ENCODE measurements around the gene MUC2.

The MUC2 gene

GRCh38 chr11:1036931-1037330, 37.7 kb upstream of the MUC2 start:
- no peak overlapping the region for H2AFZ ChIP-seq (ENCODE audit: low read length)
- no peak overlapping the region for H3K9ac ChIP-seq (ENCODE audit: low read depth, low read length, poor library complexity, severe bottlenecking)
- H3K9me2 ChIP-seq (replicated peaks; ENCODE audit: low read depth, low read length) = no peaks in the 10 kb centered on the region
- H4K20me1 ChIP-seq (ENCODE audit: insufficient read depth, low read length, poor library complexity, severe bottlenecking) = no peaks in the 10 kb centered on the region
- H3K27me3 ChIP-seq (ENCODE audit: insufficient read depth, low read length, poor library complexity, severe bottlenecking) = no peaks in the 10 kb centered on the region
- H3K4me2 ChIP-seq (ENCODE audit: low read depth, low read length, poor library complexity, severe bottlenecking) = no peak overlapping the region
- no peaks in the 10 kb centered on the region for H3F3A ChIP-seq (ENCODE audit: low read depth)
- no peaks in the 10 kb centered on the region for H3K36me3 ChIP-seq (ENCODE audit: insufficient read depth, low read length)
- H3K79me2 ChIP-seq (ENCODE audit: insufficient read depth, low read length) = no peaks in the 10 kb centered on the region
- no peaks in the 10 kb centered on the region for H3K4me1 ChIP-seq (ENCODE audit: insufficient read depth, low read length, poor library complexity, severe bottlenecking)
- no peaks in the 10 kb centered on the region for H3K9me3 ChIP-seq (ENCODE audit: insufficient read depth, low read depth, low read length)
- no peak for TF ChIP-seq EZH2phosphoT487 (IDR thresholded peaks at IDR 0.05; ENCODE audit: borderline replicate concordance)
- no peak for TF ChIP-seq CTCF (conservative IDR thresholded peaks at IDR 0.05; ENCODE audit: low read length)
- H3K4me3 ChIP-seq (ENCODE audit: low read length, poor library complexity, severe bottlenecking) = no peak overlapping the region

GRCh38 chr11:1037506-1038055, 37.1 kb upstream of the MUC2 start:
- no peaks in the 10 kb centered on the region for H3K36me3 ChIP-seq (ENCODE audit: insufficient read depth, low read length)
- no peak overlapping the region for H3K9ac ChIP-seq (ENCODE audit: low read depth, low read length, poor library complexity, severe bottlenecking)
- H3K79me2 ChIP-seq (ENCODE audit: insufficient read depth, low read length) = no peaks in the 10 kb centered on the region
- TF ChIP-seq EZH2phosphoT487 (IDR thresholded peaks at IDR 0.05; ENCODE audit: borderline replicate concordance) (no peak), CTCF (conservative IDR thresholded peaks at IDR 0.05; ENCODE audit: low read length) (no peak)
- no peak overlapping the region for H3K4me3 ChIP-seq (ENCODE audit: low read length, poor library complexity, severe bottlenecking)
- H3K9me2 ChIP-seq (replicated peaks; ENCODE audit: low read depth, low read length) = no peaks in the 10 kb centered on the region
- H2AFZ ChIP-seq (ENCODE audit: low read length) = no peak overlapping the region
- no peak overlapping the region for H3K4me2 ChIP-seq (ENCODE audit: low read depth, low read length, poor library complexity, severe bottlenecking)
- H3K27me3 ChIP-seq (ENCODE audit: insufficient read depth, low read length, poor library complexity, severe bottlenecking) = no peaks in the 10 kb centered on the region
- H3K9me3 ChIP-seq (ENCODE audit: insufficient read depth, low read depth, low read length) = no peaks in the 10 kb centered on the region
- no peaks in the 10 kb centered on the region for H3F3A ChIP-seq (ENCODE audit: low read depth)
- no peaks in the 10 kb centered on the region for H4K20me1 ChIP-seq (ENCODE audit: insufficient read depth, low read length, poor library complexity, severe bottlenecking)
- H3K4me1 ChIP-seq (ENCODE audit: insufficient read depth, low read length, poor library complexity, severe bottlenecking) = no peaks in the 10 kb centered on the region

GRCh38 chr11:1038361-1038760, 36.3 kb upstream of the MUC2 start:
- H2AFZ ChIP-seq (ENCODE audit: low read length) = no peak overlapping the region
- H4K20me1 ChIP-seq (ENCODE audit: insufficient read depth, low read length, poor library complexity, severe bottlenecking) = no peaks in the 10 kb centered on the region
- H3K27me3 ChIP-seq (ENCODE audit: insufficient read depth, low read length, poor library complexity, severe bottlenecking) = no peaks in the 10 kb centered on the region
- no peaks in the 10 kb centered on the region for H3F3A ChIP-seq (ENCODE audit: low read depth)
- H3K4me3 ChIP-seq (ENCODE audit: low read length, poor library complexity, severe bottlenecking) = no peak overlapping the region
- no peaks in the 10 kb centered on the region for H3K79me2 ChIP-seq (ENCODE audit: insufficient read depth, low read length)
- H3K9me3 ChIP-seq (ENCODE audit: insufficient read depth, low read depth, low read length) = no peaks in the 10 kb centered on the region
- H3K9ac ChIP-seq (ENCODE audit: low read depth, low read length, poor library complexity, severe bottlenecking) = no peak overlapping the region
- TF ChIP-seq CTCF (conservative IDR thresholded peaks at IDR 0.05; ENCODE audit: low read length) (no peak), EZH2phosphoT487 (IDR thresholded peaks at IDR 0.05; ENCODE audit: borderline replicate concordance) (no peak)
- H3K4me2 ChIP-seq (ENCODE audit: low read depth, low read length, poor library complexity, severe bottlenecking) = no peak overlapping the region
- H3K9me2 ChIP-seq (replicated peaks; ENCODE audit: low read depth, low read length) = no peaks in the 10 kb centered on the region
- no peaks in the 10 kb centered on the region for H3K4me1 ChIP-seq (ENCODE audit: insufficient read depth, low read length, poor library complexity, severe bottlenecking)
- H3K36me3 ChIP-seq (ENCODE audit: insufficient read depth, low read length) = no peaks in the 10 kb centered on the region
